C4-2B (cell line): ENCODE measurements around the gene WDR77.

Experiments used
- CTCF ChIP-seq: fragments of 450-650 bp; conservative IDR thresholded peaks from 2 replicates; pipeline ENCODE4 v1.5.1; 2017; ENCODE audit warnings: mild to moderate bottlenecking
- ZFX ChIP-seq: fragments of 450-650 bp; IDR thresholded peaks from 2 replicates; pipeline ENCODE4 v1.6.1; 2017

- TF ChIP-seq CTCF: no peak
- TF ChIP-seq ZFX: no peak
Measured at GRCh38 chr1:111448482-111448917, 556 bp downstream of the WDR77 start.
